Fibroblast of the aortic adventitia (primary cell): ENCODE measurements around the gene ARID1B. TPM values are rescaled to one million over a fixed set of nuclear protein-coding genes. Genes with fewer than 3 reads are reported as not detected.
A peak's percentile ranks its signal among the peaks of the same experiment; 100 is the strongest.

Source experiments
- DNase-seq: peaks from one replicate; pipeline ENCODE4 v3.0.0-alpha.2; 2010; ENCODE audit warnings: low read depth
- H3K4me3 ChIP-seq: 2 replicates; pipeline ENCODE4 v1.5.1; 2011; ENCODE audit warnings: low read depth, mild to moderate bottlenecking, control low read depth, low read length, moderate library complexity
- total RNA-seq: library from RNA; depleted of rRNA; stranded (reverse); fragments of >200 nt; gene quantifications from 2 replicates; pipeline ENCODE4 v1.2.3, GENCODE V29; 2012; ENCODE audit warnings: low replicate concordance
- TF ChIP-seq, protein P1 (sequence below): IDR thresholded peaks from 2 replicates; pipeline ENCODE4 v1.5.1; 2011; ENCODE audit warnings: mild to moderate bottlenecking, low read length, control low read depth, inconsistent platforms; ENCODE audit not compliant: insufficient read depth

Gene ARID1B
- total RNA-seq, 1 donor: 55.9 TPM

DNA sequence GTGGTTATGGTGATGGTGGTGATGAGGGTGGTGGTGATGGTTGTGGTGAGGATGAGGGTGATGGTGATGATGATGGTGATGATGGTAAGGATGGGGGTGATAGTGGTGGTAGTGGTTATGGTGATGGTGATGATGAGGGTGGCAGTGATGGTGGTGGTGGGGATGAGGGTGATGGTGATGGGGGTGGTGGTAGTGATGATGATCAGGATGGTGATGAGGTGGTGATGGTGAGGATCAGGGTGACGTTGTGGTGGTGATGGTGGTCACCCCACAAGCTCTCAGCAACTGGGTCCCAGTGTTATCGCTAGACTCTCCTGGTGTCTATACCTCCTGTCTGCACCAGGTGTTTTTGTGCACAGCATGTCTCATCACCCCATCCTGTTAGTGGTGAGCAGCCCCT lies 461.2 kb downstream of the ARID1B start:
- no peak overlapping the region for H3K4me3 ChIP-seq
- TF ChIP-seq, protein P1, sequence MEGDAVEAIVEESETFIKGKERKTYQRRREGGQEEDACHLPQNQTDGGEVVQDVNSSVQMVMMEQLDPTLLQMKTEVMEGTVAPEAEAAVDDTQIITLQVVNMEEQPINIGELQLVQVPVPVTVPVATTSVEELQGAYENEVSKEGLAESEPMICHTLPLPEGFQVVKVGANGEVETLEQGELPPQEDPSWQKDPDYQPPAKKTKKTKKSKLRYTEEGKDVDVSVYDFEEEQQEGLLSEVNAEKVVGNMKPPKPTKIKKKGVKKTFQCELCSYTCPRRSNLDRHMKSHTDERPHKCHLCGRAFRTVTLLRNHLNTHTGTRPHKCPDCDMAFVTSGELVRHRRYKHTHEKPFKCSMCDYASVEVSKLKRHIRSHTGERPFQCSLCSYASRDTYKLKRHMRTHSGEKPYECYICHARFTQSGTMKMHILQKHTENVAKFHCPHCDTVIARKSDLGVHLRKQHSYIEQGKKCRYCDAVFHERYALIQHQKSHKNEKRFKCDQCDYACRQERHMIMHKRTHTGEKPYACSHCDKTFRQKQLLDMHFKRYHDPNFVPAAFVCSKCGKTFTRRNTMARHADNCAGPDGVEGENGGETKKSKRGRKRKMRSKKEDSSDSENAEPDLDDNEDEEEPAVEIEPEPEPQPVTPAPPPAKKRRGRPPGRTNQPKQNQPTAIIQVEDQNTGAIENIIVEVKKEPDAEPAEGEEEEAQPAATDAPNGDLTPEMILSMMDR: no peak
- no peak for DNase-seq

DNA sequence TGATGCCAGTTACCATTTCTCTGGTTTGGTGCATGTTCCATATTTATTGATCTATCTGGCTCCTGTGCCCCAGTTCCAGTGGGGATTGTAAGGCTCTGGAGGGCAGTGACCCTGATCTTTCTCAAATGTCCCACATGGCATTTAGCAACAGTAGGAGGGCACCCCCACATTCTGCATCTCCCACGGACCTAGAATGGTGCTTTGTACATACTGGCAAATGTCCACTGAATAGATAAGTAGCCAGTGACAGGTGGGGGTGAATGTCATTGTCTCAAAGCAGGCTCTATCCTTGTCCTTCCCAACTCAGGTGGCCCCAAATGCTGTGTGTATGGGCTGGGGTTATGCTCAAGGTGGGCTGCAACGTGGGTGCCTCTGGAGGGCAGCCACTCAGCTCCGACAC lies 462.0 kb downstream of the ARID1B start:
- TF ChIP-seq, protein P1: no peak
- H3K4me3 ChIP-seq: no peak overlapping the region

DNA sequence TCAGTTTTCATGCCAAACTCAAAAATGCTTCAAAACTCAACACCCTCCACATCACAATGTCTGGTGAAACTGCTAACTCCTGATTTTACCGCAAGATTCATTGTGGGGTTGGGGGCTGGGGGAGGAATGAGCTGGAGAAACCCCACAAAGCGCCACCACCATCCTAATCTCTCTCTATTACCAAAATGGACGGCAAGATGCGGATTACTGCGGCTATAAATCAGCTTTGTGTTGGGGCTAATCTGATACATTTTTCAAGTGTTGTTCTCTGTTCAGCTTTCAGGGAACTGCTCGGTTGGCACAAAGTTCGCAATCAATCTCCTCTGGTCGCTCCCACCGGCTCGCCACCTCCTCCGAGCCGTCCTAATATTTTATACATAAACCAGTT lies 462.5 kb downstream of the ARID1B start:
- DNase-seq: no peak
- TF ChIP-seq, protein P1: no peak
- no peak overlapping the region for H3K4me3 ChIP-seq

More for the DNA sequence above, 462.0 kb downstream of the ARID1B start:
- no peak for DNase-seq

DNA sequence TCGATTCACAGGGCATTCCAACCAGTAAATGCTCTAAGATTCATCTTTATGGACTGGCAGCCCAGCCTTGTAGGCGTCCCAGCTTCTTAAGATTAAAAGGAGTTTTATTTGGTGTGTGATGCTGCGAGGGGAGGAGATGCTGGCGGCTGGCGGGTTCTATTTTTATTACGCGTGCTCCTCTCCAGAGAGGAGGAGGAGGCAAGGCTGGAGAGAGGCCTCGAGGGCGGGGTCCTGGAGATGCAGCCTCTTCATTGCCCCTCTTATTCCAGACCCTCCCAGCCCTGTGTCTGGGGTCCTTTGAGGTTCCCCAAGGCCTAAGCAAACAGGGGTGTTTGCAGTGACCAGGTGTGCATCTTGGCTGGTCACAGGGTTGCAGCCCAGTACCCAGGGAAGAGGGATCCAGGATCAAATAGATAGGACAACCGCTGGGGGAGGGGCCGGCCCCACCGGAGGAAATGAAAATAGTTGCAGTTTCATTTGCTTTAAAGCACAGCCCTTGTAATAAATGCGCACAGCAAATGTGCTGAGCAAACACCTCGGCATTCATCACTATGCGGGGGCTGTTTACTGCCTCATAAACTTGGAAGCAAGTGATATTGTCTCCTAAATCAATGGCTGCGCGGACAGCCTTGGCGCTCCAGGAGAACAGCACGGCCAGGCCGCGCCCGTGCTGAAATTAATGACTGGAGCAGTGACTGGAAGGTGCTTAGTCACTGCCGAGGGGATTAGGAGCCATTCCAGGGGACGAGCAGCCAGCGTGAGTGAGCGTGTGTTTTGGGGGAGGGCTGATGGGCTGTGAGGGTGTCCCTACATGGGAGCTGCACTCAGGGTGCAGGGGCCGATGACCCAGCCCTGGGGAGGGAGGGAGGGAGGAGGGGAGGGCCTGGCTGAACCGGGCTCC lies 463.1 kb downstream of the ARID1B start:
- DNase-seq: peak; percentile 71
- peak overlapping the region; percentile 10 for H3K4me3 ChIP-seq
- TF ChIP-seq, protein P1: no peak

DNA sequence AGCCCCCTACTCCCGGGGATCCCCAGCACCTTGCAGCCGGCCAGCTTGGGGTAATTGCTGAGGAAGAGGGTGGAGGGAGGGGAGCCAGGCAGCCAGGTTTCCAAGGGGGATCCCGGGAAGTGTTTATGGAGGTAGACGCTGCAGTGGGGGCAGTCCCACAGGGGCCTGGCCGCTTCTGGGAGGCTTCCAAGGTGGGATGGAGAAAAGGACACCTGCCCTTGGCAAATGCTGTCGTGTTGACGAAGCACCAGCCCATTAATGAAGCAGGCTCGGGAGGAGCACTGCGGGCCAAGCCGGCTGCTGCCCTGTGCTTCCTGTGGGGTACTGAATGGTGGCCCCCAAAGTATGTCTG lies 463.8 kb downstream of the ARID1B start:
- TF ChIP-seq, protein P1: no peak
- no peak for DNase-seq
- no peak overlapping the region for H3K4me3 ChIP-seq

DNA sequence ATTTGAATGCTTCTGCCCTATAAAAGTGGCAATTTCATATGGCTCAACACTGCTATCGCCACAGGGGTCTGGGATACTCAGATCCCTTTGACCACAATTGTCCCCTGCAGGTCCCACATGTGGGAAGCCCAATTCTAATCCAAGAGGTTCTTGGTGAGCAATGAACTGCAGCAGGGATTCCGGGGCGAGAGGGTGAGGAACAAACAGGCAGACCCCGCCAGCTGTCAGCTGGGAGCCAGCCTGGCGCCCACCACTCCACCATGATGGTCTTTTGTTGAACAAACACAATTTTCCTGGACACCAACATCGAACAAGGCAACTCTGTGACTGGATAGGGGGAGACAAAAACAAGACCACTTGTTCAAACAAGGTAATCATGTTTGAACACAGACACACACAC lies 465.6 kb downstream of the ARID1B start:
- DNase-seq: no peak
- TF ChIP-seq, protein P1: no peak
- H3K4me3 ChIP-seq: no peak overlapping the region
